Uterus (tissue), 4 donors: Measurements from ENCODE around the gene SMARCC1. TPM values are rescaled to one million over a fixed set of nuclear protein-coding genes. Genes with fewer than 3 reads are reported as not detected.

ENCODE experiments used
- DNase-seq, 2 donors: peaks; one replicate each; pipeline ENCODE4 v3.0.0-alpha.2; 2019 to 2020
- H3K27ac ChIP-seq, 2 donors: fragments of 200-600 bp; sonication (generic); 1 replicate in 1 of 2; 2 replicates in 1 of 2; pipeline ENCODE4 v1.5.1; 2016 to 2018
- H3K27me3 ChIP-seq, 2 donors: fragments of 200-600 bp; sonication (generic); one replicate each; pipeline ENCODE4 v1.5.1; 2018 to 2019; ENCODE audit warnings: control low read depth in 1 of 2
- H3K36me3 ChIP-seq, 2 donors: fragments of 200-600 bp; sonication (generic); one replicate each; pipeline ENCODE4 v1.5.1; 2019; ENCODE audit warnings: control low read depth in 1 of 2
- H3K4me1 ChIP-seq, 2 donors: fragments of 200-600 bp; sonication (generic); one replicate each; pipeline ENCODE4 v1.5.1; 2018 to 2019; ENCODE audit warnings: control low read depth in 1 of 2
- H3K4me3 ChIP-seq, 2 donors: fragments of 200-600 bp; sonication (generic); 1 replicate in 1 of 2; 2 replicates in 1 of 2; pipeline ENCODE4 v1.5.1; 2018 to 2019; ENCODE audit warnings: mild to moderate bottlenecking in 1 of 2
- H3K9me3 ChIP-seq, 2 donors: fragments of 200-600 bp; sonication (generic); one replicate each; pipeline ENCODE4 v1.5.1; 2019; ENCODE audit warnings: control low read depth in 1 of 2
- CTCF ChIP-seq, 4 experiments: fragments of 200-600 bp in 2 of 4; fragments of 450-650 bp in 2 of 4; sonication (generic) in 2 of 4; IDR thresholded peaks; one replicate each; pipeline ENCODE4 v1.5.1; 2016 to 2019; ENCODE audit warnings: antibody characterized with exemption in 4 of 4, mild to moderate bottlenecking in 2 of 4, moderate library complexity in 1 of 4
- POLR2A ChIP-seq, 2 donors: fragments of 450-650 bp; IDR thresholded peaks; one replicate each; pipeline ENCODE4 v1.6.1; 2016; ENCODE audit warnings: antibody characterized with exemption in 2 of 2, mild to moderate bottlenecking in 1 of 2, moderate library complexity in 1 of 2
- intact Hi-C: fragments of 100-400 bp; cut with DNase I; formaldehyde crosslinking; loops from one replicate; pipeline ENCODE4 v1.15.1; 2023; ENCODE audit warnings: low total_unique reads
- total RNA-seq, 4 donors: library from RNA; depleted of rRNA in 3 of 4; stranded (reverse); fragments of >200 nt in 3 of 4; gene quantifications; one replicate each; pipeline versions ENCODE4 v1.1.0 to v1.2.4, GENCODE V29; 2014 to 2023
- donor health status: DM: yes; HTN: yes; CAD: no.

SMARCC1 gene
- total RNA-seq, 4 donors from 2014 or later: 23.8 to 61.0 (median 45.5) TPM

GRCh38 chr3:47578119-47578632 is 203.5 kb downstream of the SMARCC1 start:
- DNase-seq: peak; percentile 16 to 28
- Histone ChIP-seq H3K9me3 (no peaks in the 10 kb centered on the region), H3K27me3 (peaks cover 0 to 14% of the 10 kb centered on the region in 2 donors), H3K36me3 (no peaks in the 10 kb centered on the region), H3K27ac (no peak overlapping the region), H3K4me1 (peaks cover 0 to 6% of the 10 kb centered on the region in 2 donors), H3K4me3 (peak overlapping the region; percentile 38 to 62)
- no peak for TF ChIP-seq POLR2A (IDR thresholded peaks at IDR 0.05)
- TF ChIP-seq CTCF (IDR thresholded peaks at IDR 0.05): no peak
- intact Hi-C loops: no loop called here

- H3K4me1 ChIP-seq: peaks cover 0 to 6% of the 10 kb centered on the region in 2 donors
- peak in 1 of 2 donors; percentile 19 for DNase-seq
- no peak overlapping the region for H3K27ac ChIP-seq
- no peak for TF ChIP-seq POLR2A (IDR thresholded peaks at IDR 0.05)
- no peak for TF ChIP-seq CTCF (IDR thresholded peaks at IDR 0.05)
- intact Hi-C loops: no loop called here
- no peaks in the 10 kb centered on the region for H3K36me3 ChIP-seq
- no peaks in the 10 kb centered on the region for H3K9me3 ChIP-seq
- H3K27me3 ChIP-seq: peaks cover 0 to 14% of the 10 kb centered on the region in 2 donors
- peak overlapping the region; percentile 38 to 62 for H3K4me3 ChIP-seq
These were observed 204.0 kb downstream of the SMARCC1 start for GRCh38 chr3:47577583-47578118.

GRCh38 chr3:47573190-47574172 is 208.2 kb downstream of the SMARCC1 start:
- intact Hi-C loops: no loop called here
- Histone ChIP-seq H3K36me3 (no peaks in the 10 kb centered on the region), H3K27ac (no peak overlapping the region), H3K27me3 (peaks cover 0 to 14% of the 10 kb centered on the region in 2 donors), H3K9me3 (no peaks in the 10 kb centered on the region), H3K4me1 (peaks cover 0 to 6% of the 10 kb centered on the region in 2 donors), H3K4me3 (no peak overlapping the region)
- TF ChIP-seq CTCF (IDR thresholded peaks at IDR 0.05) (no peak), POLR2A (IDR thresholded peaks at IDR 0.05) (no peak)
- DNase-seq: no peak

- Histone ChIP-seq H3K27me3 (peaks cover 0 to under 1% of the 10 kb centered on the region in 2 donors), H3K4me3 (no peak overlapping the region), H3K9me3 (no peaks in the 10 kb centered on the region), H3K36me3 (no peaks in the 10 kb centered on the region), H3K27ac (no peak overlapping the region), H3K4me1 (no peaks in the 10 kb centered on the region)
- no peak for TF ChIP-seq POLR2A (IDR thresholded peaks at IDR 0.05)
- no peak for TF ChIP-seq CTCF (IDR thresholded peaks at IDR 0.05)
- no peak for DNase-seq
- intact Hi-C loops: no loop called here
These were observed 210.1 kb downstream of the SMARCC1 start for GRCh38 chr3:47571391-47572175.
